GM21825 (cell line): ENCODE measurements around the gene TNRC6B.

Experiments used
- ATAC-seq: cut with Tn5 transposase; IDR thresholded peaks from one replicate; pipeline ENCODE4 v1.9.1; 2021; ENCODE audit warnings: mild to moderate bottlenecking, moderate library complexity; ENCODE audit not compliant: unreplicated experiment

Gene TNRC6B

DNA sequence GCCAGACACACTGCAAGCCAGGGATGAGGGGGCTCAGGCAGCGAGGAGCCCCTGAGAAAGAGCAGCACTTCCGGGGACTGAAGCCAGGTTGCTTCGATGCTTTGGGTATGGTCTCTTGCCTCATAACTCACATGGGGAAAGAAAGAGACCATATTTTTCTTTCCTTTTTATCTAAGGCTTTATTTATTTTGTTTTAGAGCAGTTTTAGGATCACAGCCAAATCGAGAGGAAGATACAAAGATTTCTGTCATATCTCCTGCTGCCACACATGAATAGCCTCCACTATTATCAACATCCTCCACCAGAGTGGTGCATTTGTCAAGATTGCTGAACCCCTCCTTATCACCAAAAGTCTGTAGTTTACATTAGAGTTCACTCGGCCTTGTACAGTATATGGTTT lies 144.3 kb downstream of the TNRC6B start:
- no peak for ATAC-seq

DNA sequence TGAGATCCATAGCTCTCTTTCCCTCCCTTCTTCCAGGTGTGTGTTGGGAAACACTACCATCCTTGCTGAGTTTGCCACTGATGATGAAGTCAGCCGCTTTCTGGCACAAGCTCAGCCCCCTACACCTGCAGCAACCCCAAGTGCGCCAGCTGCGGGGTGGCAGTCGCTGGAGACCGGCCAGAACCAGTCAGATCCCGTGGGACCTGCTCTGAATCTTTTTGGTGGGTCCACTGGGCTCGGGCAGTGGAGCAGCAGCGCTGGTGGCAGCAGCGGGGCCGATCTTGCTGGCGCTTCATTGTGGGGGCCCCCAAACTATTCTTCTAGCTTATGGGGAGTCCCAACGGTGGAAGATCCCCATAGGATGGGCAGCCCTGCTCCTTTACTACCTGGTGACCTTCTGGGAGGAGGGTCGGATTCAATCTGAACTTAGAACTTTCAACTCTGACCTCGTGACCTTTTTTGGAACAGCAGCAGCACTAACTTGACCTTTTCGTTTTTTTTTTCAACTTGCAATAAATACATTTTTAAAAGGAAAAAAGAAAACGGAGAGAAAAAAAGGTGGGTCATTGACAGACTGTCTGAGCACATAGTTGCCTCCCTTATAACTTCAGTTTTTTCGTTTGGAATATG lies 145.2 kb downstream of the TNRC6B start:
- ATAC-seq = no peak

DNA sequence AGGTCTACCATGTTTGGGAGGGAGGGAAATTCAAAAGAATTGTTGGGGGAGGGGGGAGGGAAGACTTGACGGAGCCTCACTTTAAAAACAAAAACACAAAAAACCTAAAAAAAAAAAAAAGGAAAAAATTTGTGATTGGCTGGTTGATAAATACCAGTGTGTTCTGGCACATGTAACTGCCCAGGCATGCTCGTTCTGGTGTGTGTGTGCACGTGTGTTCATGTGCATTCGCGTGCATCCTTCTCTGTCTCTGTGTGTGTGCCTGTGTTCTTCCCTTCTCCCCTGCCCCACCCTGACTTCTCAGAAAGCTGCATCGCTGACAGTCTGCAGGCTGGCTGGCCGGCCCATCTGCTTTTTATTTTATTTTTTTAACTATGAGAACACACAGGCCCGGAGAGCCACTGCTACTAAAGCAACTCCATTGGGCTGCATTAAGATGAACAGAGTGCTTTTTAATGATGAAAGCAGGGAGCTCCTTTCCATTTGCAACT lies 146.0 kb downstream of the TNRC6B start:
- no peak for ATAC-seq

DNA sequence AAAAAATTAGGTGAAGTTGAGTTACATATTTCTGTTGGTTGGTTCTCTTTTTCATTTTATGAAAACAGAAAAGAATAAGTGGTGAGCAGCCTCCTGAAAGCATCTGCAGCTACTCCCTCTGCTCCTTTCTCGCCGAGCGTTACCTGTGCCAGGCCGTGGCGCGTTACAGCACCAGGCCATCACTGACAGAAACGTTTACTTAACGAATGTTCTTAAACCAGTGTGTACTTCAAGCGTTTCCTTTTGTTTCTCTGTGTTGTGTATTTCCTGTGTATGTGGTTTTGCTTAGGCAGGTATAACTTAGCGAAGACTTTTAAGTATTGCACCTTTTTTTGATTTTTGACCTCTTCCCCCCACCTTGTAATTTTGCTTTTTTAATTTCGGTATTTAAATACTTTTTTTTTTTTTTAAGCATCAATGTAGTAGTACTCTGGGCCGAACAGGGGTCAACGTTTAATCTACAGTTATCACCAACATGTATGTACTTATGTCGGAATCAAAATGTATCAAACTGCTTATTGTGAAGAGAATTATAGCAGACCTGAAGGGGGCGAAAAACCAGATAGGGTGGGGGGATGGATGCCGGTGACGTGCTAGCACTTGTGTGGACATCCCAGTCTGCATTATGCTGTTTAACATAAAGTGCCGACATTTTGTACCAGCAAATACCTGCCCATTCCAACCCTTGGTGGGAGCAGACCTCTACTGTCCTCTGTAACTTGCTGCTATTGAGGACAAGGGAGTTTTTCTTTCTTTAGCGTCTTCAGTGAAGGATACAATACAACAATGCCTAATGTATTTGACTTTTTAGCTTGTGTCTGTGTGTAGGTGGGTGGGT lies 147.0 kb downstream of the TNRC6B start:
- ATAC-seq = no peak

DNA sequence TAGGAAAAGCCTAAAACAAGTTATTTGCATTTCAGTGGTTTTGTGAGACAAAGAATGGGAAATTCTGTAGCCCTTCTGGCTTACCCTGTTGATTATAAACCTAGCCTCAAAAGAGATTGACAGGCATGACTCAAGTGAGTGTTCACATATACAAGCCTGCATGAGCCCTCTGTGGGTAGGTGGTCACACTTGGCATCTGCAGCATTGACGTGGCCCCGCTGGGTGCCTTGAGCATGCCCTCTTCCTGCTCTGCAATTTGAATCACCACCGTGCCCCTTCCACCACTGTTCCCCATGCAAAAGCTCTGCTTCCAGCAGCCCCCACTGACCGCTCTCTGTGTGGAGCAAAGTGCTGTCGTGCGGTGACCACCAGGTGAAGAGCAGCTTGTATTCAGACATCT lies 147.6 kb downstream of the TNRC6B start:
- ATAC-seq = no peak

DNA sequence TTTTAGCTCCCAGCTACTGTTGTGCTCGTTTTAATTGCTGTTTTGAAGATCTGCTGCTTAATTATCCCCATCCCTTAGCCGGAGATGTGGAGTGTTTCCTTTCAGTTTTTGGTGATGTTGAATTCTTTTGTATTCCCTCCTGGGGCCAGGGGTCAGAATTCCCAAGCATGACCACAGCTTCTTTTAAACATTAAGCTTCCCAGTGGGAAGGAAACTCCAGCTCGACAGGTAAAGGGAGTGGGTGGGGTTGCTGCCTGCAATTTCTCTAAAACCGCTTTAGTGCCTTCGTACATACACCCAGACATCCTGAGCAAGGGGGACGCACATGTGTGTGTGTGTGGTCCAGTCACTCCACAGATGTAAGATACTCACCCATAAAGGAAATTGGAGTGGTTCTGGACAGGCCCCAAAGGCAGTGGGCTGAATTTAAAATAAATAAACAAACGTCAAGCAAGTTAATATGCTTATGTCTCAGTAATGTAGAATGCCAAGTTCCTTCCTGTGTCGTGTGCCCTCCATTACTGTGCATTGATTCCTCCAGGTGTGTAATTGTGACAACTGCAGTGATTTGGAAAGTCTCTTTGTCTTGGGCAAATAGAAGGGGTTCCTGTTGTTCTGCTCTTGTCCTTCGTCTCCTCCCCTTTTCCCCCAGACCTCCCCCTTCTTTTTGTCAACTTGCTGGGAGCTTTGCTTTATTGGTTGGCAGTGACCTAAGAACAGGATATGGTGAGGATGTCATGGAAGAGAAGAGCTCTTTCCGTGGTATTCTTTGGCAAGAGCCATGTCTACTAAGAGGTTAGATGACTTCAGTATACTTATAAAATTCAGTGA lies 149.4 kb downstream of the TNRC6B start:
- ATAC-seq = no peak

DNA sequence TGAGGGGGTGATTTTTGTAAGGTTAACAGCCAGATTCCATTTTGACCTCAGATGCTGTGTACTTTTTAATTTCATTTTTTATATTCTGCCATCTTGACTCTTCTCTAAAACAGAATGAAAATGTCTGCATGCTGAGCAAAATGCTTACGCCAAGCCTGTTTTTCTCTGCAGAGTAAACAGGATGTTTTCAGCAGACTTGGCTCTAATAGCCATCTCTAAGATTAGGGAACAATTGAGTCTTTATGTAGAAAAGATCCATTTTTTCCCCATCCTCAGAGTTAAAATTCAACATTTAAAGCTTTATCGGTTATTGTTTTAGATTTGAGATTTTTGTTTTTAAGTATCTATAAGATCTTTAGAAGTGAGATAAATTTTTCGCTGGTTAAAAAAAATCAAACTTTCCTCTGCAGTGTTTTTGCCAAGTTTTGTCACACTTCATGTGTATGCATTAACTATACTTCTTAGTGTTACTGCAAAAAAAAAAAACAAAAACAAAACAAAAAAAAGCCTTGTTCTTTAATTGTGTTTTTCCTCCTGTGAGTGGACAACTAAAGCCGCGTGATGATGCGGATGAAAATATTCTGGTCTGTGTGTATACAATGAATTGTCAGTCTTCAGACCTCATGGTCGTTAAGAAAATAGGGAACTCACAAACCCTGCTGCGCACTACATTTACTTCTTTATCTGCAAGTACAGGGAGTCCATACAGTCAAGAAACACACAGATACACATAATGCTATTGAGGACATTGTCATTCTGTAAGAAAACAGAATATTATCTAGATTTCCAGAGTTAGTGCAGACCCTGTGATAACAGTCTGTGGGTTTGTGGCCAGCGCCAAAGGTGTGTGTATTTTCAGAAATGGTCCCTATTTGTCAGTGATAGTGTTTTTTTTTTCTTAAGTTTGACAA lies 151.1 kb downstream of the TNRC6B start:
- no peak for ATAC-seq

DNA sequence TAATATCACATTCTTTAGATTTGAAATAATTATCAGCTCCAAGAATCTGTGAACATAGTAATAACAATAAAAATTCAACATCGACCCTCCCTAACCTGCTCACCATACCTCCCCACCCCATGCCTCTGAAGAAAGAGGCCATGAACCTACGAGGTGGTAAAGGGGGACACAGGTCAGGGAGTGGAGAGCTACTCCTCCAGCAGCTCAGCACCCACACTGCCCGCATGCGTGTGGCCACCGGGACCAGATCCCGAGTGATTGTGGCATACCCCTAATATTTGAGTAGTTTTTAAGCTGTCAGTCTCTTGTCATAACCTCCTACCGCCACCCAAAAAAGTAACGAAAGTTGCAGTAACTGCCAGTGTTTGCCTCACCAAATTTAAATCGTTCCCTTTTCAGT lies 151.7 kb downstream of the TNRC6B start:
- no peak for ATAC-seq

DNA sequence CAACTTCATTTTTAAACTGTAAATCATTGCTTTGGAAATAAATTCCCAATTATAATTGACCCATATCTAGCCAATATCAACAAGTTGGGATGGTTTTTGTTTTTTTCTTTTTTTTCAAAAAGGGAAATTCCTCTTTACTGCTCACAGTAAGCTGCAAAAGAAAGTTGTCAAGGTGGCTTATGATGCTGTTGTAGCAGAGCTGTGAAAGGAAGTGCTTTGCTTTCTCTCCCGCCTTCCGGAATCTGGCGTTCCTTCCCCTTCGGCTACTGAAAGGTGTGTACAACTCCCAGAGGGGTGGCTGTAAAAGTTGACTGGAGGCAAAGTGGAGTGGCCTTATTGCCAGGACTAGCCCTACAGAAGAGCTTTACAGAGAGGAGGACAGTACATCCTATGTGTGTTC lies 152.4 kb downstream of the TNRC6B start:
- no peak for ATAC-seq

DNA sequence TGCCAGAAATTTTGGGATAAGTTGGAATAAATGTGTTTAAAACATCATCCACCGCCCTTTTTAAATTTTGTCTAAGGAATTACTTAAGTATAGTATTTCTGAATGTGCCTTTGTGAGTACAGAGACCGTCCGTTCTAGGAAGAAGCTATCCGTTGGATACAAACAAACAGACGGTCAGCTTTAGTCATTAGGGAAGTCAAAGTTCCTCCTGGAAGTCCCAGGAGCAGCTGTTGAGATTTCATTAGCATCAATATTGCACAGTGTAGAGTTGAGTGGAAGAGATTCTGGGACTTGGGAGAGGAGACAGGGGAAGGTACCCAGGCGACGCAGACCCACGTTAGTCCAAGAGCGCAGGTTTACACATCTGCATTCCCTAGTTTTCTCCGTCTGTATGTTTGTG lies 152.9 kb downstream of the TNRC6B start:
- no peak for ATAC-seq

DNA sequence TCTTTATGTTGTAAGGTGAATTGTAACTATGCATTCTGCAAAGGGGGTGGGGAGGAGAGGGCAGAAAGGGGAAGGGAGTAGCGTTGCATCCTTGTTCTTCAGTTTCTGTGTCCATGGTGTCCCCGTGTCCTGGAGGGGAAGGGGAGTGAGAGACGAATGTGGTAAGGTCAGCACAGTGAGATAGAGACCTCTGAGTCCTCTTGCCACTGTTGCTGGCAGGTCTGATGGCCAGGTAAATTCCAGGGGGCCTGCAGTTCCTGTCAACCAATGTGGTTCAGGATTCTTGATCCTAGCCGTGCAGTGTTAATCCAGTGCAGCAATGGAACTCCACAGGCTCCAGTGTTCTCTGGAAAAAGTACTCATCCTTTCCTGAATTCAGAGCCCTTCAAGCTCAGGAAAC lies 154.0 kb downstream of the TNRC6B start:
- ATAC-seq = no peak

DNA sequence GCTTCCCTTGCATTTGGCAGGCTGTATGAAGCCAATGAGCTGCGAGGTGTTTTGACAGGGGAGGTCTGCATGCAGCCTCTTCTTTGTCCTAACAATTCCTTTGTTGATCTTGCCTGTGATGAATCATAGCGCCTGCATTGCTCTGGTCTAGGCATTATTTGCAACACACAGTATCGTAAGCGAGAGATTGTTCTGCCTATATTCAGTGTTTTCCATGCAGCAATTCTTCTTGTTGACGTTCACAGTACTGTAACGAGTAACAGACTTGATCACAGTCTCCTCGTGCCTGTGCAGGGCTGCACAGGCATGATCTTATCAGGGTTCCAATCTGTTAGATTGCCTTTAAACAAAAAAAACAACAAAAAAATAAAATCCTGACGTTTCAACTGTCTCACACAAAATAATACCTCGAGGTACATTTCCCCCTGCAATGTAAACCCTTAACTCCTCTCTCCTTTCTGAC lies 154.6 kb downstream of the TNRC6B start:
- no peak for ATAC-seq

DNA sequence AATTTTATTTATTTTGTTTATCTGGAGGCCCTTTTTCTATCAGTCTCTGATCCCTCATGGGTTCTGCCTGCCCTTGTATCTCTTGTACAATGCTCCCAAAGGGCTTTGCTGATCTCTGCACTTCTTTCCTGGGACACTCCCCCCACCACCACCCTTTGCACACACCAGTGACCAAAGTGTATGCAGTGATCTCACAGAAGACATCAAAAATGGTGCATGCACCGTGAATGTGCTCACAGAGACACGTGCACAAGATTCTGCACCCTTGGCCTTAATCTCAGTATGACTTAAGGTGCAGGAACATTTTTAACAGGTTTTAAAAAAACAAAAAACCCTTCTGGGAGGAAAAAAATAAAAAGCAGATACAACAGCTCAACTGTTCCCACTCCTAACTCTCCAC lies 156.3 kb downstream of the TNRC6B start:
- no peak for ATAC-seq

DNA sequence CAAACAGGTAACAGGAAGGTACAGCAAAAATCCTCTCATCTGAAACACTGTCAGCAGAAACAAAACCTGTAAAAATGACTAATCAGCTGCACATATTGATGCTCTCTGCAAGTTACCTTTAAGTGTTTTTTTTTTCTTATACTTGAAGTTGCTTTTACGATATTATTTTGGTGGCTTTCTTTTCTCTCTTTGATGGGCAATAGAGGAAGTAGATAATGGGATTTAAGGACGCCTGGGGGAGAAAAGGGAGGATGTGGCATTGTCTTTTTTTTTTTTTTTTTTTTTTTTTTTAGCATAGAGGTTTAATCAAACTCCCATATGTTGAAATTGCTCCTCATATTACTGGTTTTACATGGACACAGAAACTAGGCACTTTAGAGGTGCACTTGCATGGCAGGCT lies 157.2 kb downstream of the TNRC6B start:
- no peak for ATAC-seq

DNA sequence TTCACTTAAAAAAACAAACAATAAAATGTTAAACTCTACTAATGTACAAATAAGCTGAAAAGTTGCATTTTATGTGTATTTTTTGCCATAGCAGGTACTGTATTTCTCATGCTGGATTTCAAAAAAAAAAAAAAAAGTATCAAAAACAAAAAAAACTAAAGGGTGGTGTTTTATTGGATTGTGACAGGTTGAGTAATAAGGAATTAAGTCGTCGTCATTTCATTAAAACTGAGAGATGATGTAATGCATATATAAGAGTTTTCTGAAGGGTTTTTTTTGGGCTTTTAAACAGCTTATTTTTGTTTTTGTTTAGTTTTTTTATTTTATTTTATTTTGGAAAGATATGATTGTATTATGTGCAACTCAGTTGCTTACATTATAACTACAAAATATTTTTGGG lies 157.6 kb downstream of the TNRC6B start:
- ATAC-seq = no peak

DNA sequence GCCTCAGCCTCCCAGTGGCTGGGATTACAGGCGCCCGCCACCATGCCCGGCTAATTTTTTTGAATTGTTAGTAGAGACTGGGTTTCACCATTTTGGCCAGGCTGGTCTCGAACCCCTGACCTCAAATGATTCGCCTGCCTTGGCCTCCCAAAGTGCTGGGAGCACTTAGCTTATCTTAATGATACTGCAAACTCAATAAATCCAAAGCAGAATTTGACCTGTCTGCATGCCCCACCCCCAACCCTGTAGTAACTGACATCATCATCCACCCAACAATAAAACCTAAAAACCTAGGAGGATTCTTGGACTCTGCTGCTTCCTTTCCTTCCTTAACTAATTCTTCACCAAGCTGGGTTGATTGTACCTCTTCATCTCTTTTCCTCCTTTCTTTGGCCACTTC lies 162.3 kb downstream of the TNRC6B start:
- ATAC-seq = no peak

DNA sequence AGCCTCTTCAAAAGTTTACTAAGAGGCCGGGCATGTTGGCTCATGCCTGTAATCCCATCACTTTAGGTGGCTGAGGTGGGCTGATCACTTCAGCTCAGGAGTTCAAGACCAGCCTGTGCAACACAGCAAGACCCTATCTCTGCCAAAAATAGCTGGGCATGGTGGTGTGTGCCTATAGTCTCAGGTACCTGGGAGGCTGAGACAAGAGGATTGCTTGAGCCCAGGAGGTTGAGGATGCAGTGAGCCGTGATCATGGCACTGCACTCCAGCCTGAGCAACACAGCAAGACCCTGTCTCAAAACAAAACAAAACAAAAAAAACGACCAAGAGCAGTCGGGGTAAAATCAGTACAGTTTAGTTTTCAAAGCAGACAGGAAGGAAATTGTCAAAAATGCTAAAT lies 163.9 kb downstream of the TNRC6B start:
- no peak for ATAC-seq

DNA sequence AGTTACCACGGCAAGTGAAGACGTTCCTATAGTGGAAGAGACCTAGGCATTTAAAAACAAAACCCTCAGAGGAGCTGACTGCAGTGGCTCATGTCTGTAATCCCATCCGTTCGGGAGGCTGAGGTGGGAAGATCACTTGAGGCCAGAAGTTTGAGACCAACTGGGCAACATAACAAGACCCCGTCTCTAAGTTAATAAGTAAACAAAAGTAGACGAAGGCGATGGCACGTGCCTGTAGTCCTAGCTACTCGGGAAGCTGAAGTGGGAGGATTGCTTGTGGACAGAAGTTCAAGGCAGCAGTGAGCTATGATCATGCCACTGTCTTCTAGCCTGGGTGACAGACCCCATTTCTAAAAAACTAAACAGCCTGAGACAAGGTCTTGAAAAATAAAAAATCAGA lies 164.8 kb downstream of the TNRC6B start:
- no peak for ATAC-seq

DNA sequence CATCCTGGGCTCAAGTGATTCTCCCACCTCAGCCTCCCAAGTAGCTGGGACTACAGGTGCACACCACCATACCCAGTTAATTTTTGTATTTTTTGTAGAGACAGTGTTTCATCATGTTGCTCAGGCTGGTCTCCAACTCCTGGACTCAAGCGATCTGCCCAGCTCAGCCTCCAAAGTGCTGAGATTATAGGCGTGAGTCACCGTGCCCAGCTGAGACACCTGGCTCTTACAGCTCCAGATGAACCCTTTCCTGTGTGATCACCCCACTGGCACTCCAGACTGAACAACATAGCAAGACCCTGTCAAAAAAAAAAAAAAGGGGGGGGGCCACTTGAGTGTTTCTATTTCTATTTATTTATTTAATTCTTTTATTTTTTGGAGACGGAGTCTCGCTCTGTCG lies 167.5 kb downstream of the TNRC6B start:
- no peak for ATAC-seq

DNA sequence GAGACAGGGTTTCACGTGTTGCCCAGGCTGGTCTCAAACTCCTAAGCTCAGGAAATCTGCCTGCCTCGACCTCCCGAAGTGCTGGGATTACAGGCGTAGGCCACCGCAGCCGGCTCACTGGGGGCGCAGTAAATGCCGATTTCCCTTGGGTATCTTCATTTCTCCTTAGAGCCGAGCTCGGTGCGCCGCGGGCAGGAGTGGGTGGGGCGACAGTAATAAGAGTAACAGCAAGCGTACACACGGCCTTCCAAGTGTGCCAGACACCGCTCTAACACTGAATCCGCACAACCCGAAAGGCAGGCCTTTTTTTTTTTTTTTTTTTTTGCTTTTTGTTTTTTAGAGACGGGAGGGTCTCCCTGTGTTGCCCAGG lies 168.1 kb downstream of the TNRC6B start:
- peak; percentile 21 for ATAC-seq
